ENCODE measurements around the gene BCL7A.

BCL7A gene

GRCh38 chr12:121974026-121974985 lies 47.4 kb upstream of the BCL7A start (continued):
- TF ChIP-seq, protein P1, sequence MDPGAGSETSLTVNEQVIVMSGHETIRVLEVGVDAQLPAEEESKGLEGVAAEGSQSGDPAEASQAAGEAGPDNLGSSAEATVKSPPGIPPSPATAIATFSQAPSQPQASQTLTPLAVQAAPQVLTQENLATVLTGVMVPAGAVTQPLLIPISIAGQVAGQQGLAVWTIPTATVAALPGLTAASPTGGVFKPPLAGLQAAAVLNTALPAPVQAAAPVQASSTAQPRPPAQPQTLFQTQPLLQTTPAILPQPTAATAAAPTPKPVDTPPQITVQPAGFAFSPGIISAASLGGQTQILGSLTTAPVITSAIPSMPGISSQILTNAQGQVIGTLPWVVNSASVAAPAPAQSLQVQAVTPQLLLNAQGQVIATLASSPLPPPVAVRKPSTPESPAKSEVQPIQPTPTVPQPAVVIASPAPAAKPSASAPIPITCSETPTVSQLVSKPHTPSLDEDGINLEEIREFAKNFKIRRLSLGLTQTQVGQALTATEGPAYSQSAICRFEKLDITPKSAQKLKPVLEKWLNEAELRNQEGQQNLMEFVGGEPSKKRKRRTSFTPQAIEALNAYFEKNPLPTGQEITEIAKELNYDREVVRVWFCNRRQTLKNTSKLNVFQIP (CRISPR knock-in tag; IDR thresholded peaks at IDR 0.05; ENCODE audit: borderline replicate concordance, low read depth), result no peak

GRCh38 chr12:121975021-121975420 lies 46.7 kb upstream of the BCL7A start:
- no peak for TF ChIP-seq GLIS3 (CRISPR knock-in tag; IDR thresholded peaks at IDR 0.05)
- TF ChIP-seq ZNF565 (CRISPR knock-in tag; conservative IDR thresholded peaks at IDR 0.05; ENCODE audit: low read depth), result no peak
- no peak for TF ChIP-seq ZNF8 (CRISPR knock-in tag; IDR thresholded peaks at IDR 0.05)
- no peak for TF ChIP-seq TCF4 (CRISPR knock-in tag; IDR thresholded peaks at IDR 0.05; ENCODE audit: borderline replicate concordance)
- no peak for TF ChIP-seq ESRRG (CRISPR knock-in tag; IDR thresholded peaks at IDR 0.05)
- TF ChIP-seq SNAI2 (CRISPR knock-in tag; IDR thresholded peaks at IDR 0.05), result no peak
- TF ChIP-seq, protein P2, sequence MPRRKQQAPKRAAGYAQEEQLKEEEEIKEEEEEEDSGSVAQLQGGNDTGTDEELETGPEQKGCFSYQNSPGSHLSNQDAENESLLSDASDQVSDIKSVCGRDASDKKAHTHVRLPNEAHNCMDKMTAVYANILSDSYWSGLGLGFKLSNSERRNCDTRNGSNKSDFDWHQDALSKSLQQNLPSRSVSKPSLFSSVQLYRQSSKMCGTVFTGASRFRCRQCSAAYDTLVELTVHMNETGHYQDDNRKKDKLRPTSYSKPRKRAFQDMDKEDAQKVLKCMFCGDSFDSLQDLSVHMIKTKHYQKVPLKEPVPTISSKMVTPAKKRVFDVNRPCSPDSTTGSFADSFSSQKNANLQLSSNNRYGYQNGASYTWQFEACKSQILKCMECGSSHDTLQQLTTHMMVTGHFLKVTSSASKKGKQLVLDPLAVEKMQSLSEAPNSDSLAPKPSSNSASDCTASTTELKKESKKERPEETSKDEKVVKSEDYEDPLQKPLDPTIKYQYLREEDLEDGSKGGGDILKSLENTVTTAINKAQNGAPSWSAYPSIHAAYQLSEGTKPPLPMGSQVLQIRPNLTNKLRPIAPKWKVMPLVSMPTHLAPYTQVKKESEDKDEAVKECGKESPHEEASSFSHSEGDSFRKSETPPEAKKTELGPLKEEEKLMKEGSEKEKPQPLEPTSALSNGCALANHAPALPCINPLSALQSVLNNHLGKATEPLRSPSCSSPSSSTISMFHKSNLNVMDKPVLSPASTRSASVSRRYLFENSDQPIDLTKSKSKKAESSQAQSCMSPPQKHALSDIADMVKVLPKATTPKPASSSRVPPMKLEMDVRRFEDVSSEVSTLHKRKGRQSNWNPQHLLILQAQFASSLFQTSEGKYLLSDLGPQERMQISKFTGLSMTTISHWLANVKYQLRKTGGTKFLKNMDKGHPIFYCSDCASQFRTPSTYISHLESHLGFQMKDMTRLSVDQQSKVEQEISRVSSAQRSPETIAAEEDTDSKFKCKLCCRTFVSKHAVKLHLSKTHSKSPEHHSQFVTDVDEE (CRISPR knock-in tag; IDR thresholded peaks at IDR 0.05), result no peak
- TF ChIP-seq RARB (CRISPR knock-in tag; IDR thresholded peaks at IDR 0.05), result no peak
- TF ChIP-seq CSDC2 (CRISPR knock-in tag; IDR thresholded peaks at IDR 0.05), result no peak
- no peak for TF ChIP-seq PPARA (CRISPR knock-in tag; IDR thresholded peaks at IDR 0.05; ENCODE audit: borderline replicate concordance)
- no peak for TF ChIP-seq CREB5 (CRISPR knock-in tag; IDR thresholded peaks at IDR 0.05; ENCODE audit: low read depth)
- TF ChIP-seq TOX (CRISPR knock-in tag; IDR thresholded peaks at IDR 0.05; ENCODE audit: borderline replicate concordance), result no peak
- no peak for TF ChIP-seq ZFP30 (CRISPR knock-in tag; IDR thresholded peaks at IDR 0.05)
- TF ChIP-seq BACH2 (CRISPR knock-in tag; IDR thresholded peaks at IDR 0.05; ENCODE audit: borderline replicate concordance), result no peak
- TF ChIP-seq, protein P1 (CRISPR knock-in tag; IDR thresholded peaks at IDR 0.05; ENCODE audit: borderline replicate concordance, low read depth), result no peak
- no peak for TF ChIP-seq ZNF70 (CRISPR knock-in tag; IDR thresholded peaks at IDR 0.05)
- no peak; the same call in 2 of the 3 replicates for ATAC-seq

DNA sequence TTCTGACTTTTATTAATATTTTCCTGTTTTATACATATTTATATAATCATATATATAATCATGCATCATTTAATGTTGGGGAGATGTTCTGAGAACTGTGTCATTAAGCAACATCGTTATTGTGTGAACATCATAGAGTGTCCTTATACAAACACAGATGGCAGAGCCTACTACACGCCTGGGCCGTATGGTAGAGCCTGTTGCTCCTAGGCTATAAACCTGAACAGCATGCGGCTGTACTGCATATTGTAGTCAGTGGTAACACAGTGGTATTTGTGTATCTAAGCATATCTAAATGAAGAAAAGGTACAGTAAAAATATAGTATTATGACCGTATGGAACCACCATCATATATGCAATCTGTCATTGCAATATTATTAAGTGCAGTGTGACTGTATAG lies 44.7 kb upstream of the BCL7A start:
- no peak for ATAC-seq
- TF ChIP-seq ZFP30 (CRISPR knock-in tag; IDR thresholded peaks at IDR 0.05) (no peak), GLIS3 (CRISPR knock-in tag; IDR thresholded peaks at IDR 0.05) (no peak), ZFP3 (CRISPR knock-in tag; IDR thresholded peaks at IDR 0.05) (no peak), CREB5 (CRISPR knock-in tag; IDR thresholded peaks at IDR 0.05; ENCODE audit: low read depth) (no peak), TOX (CRISPR knock-in tag; IDR thresholded peaks at IDR 0.05; ENCODE audit: borderline replicate concordance) (no peak), ZC3H10 (CRISPR knock-in tag; IDR thresholded peaks at IDR 0.05) (no peak), ISL1 (CRISPR knock-in tag; IDR thresholded peaks at IDR 0.05) (no peak), ARNTL (CRISPR knock-in tag; IDR thresholded peaks at IDR 0.05; ENCODE audit: borderline replicate concordance, low read depth) (no peak), ESRRG (CRISPR knock-in tag; IDR thresholded peaks at IDR 0.05) (no peak), ZNF565 (CRISPR knock-in tag; conservative IDR thresholded peaks at IDR 0.05; ENCODE audit: low read depth) (no peak), ZNF70 (CRISPR knock-in tag; IDR thresholded peaks at IDR 0.05) (no peak), OSR1 (CRISPR knock-in tag; IDR thresholded peaks at IDR 0.05) (no peak)
- TF ChIP-seq, protein P3, sequence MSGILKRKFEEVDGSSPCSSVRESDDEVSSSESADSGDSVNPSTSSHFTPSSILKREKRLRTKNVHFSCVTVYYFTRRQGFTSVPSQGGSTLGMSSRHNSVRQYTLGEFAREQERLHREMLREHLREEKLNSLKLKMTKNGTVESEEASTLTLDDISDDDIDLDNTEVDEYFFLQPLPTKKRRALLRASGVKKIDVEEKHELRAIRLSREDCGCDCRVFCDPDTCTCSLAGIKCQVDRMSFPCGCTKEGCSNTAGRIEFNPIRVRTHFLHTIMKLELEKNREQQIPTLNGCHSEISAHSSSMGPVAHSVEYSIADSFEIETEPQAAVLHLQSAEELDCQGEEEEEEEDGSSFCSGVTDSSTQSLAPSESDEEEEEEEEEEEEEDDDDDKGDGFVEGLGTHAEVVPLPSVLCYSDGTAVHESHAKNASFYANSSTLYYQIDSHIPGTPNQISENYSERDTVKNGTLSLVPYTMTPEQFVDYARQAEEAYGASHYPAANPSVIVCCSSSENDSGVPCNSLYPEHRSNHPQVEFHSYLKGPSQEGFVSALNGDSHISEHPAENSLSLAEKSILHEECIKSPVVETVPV (CRISPR knock-in tag; IDR thresholded peaks at IDR 0.05), result no peak
- TF ChIP-seq, protein P2 (CRISPR knock-in tag; IDR thresholded peaks at IDR 0.05), result no peak
